ENCODE measurements around the gene NCAPG.

GRCh38 chr4:17787315-17787714 is 23.5 kb upstream of the NCAPG start:
- TF ChIP-seq CTCF (IDR thresholded peaks at IDR 0.05 in 2 of 3, conservative IDR thresholded peaks at IDR 0.05 in 1 of 3; ENCODE audit: insufficient read depth in 2 of 3, low read depth in 1 of 3, low read length in 3 of 3) (no peak), ZNF589 (CRISPR knock-in tag; IDR thresholded peaks at IDR 0.05; ENCODE audit: low read depth) (no peak), POLR2AphosphoS2 (IDR thresholded peaks at IDR 0.05; ENCODE audit: low read length) (no peak), U2AF1 (optimal IDR thresholded peaks at IDR 0.05; ENCODE audit: low read depth, low read length) (no peak), MAFK (IDR thresholded peaks at IDR 0.05; ENCODE audit: low read length) (no peak), CTBP1 (IDR thresholded peaks at IDR 0.05; ENCODE audit: borderline replicate concordance) (no peak), RBM14 (IDR thresholded peaks at IDR 0.05; ENCODE audit: borderline replicate concordance, insufficient read depth, low read depth, low read length) (no peak), YY1 (IDR thresholded peaks at IDR 0.05; ENCODE audit: borderline replicate concordance in 1 of 3, control insufficient read depth in 1 of 3, extremely low read depth in 1 of 3, insufficient read depth in 3 of 3, insufficient read length in 1 of 3, insufficient replicate concordance in 2 of 3, low read depth in 1 of 3, low read length in 2 of 3) (no peak), ZNF592 (IDR thresholded peaks at IDR 0.05) (no peak), NELFE (IDR thresholded peaks at IDR 0.05; ENCODE audit: insufficient read depth, insufficient read length) (no peak), MAX (CRISPR knock-in tag; IDR thresholded peaks at IDR 0.05) (no peak), FOXM1 (IDR thresholded peaks at IDR 0.05; ENCODE audit: low read depth) (no peak), FOXM1 (CRISPR knock-in tag; IDR thresholded peaks at IDR 0.05; ENCODE audit: low read depth) (no peak), KLF6 (CRISPR knock-in tag; IDR thresholded peaks at IDR 0.05; ENCODE audit: borderline replicate concordance) (no peak), TRIM28 (IDR thresholded peaks at IDR 0.05) (no peak)

Data from K562 (cell line).